Central memory CD8-positive, alpha-beta T cell (primary cell): ENCODE measurements around the gene EIF5A2.
A peak's percentile ranks its signal among the peaks of the same experiment; 100 is the strongest.
"Not testable (repeated sequence)": the region's sequence is repeated elsewhere in the genome, so short reads cannot be mapped to it uniquely, and the experiment has no call there.

ENCODE experiments used
- ATAC-seq: fragments of 150-1000 bp; cut with Tn5 transposase; replicated peaks from 2 replicates; pipeline ENCODE4 v1.10.0; 2022; ENCODE audit warnings: mild to moderate bottlenecking, moderate FRiP score, moderate number of reproducible peaks; ENCODE audit not compliant: poor library complexity, severe bottlenecking; ENCODE audit errors: extremely low read depth
- DNase-seq, 2 donors: peaks; one replicate each; pipeline ENCODE4 v3.0.0; 2021; ENCODE audit warnings: low spot score in 2 of 2
- H3K27ac Mint-ChIP-seq: one replicate; pipeline ENCODE4 v1.8.0; 2022; ENCODE audit warnings: low read depth, mild to moderate bottlenecking, moderate library complexity, mixed read lengths
- H3K27me3 Mint-ChIP-seq: one replicate; pipeline ENCODE4 v1.8.0; 2022; ENCODE audit warnings: mixed read lengths
- H3K36me3 Mint-ChIP-seq: one replicate; pipeline ENCODE4 v1.8.0; 2022; ENCODE audit warnings: mild to moderate bottlenecking, moderate library complexity, mixed read lengths; ENCODE audit not compliant: insufficient read depth
- H3K4me1 Mint-ChIP-seq: one replicate; pipeline ENCODE4 v1.8.0; 2022; ENCODE audit warnings: mixed read lengths
- H3K4me3 Mint-ChIP-seq: one replicate; pipeline ENCODE4 v1.8.0; 2022; ENCODE audit warnings: mild to moderate bottlenecking, moderate library complexity, mixed read lengths
- H3K9me3 Mint-ChIP-seq: one replicate; pipeline ENCODE4 v1.8.0; 2022; ENCODE audit warnings: mixed read lengths

EIF5A2 gene

DNA sequence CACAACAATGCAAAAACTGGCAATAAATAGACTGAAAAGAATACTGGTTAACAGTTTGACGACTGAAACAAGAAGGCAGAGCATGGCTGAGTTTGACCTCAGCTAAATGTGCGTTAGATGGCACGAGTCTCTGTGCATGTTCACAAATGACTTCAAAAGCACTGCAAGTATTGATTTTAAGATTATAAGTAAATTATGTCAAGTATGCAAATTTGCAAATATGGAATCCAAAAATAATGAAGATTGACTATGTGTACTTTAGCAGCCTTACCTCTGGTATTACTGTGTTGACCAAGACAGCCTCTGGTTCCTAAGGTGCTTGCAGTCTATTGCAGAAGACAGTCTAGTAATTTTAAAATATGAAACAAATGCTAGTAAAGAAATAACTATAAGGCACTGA is 2.6 kb upstream of the EIF5A2 start:
- DNase-seq = no peak
- no peak overlapping the region for H3K4me3 Mint-ChIP-seq
- no peak overlapping the region for H3K27ac Mint-ChIP-seq
- H3K36me3 Mint-ChIP-seq = peaks cover 9% of the 10 kb centered on the region
- H3K9me3 Mint-ChIP-seq = peaks cover 6% of the 10 kb centered on the region
- peaks cover 9% of the 10 kb centered on the region for H3K27me3 Mint-ChIP-seq
- peaks cover 8% of the 10 kb centered on the region for H3K4me1 Mint-ChIP-seq
- no peak for ATAC-seq

DNA sequence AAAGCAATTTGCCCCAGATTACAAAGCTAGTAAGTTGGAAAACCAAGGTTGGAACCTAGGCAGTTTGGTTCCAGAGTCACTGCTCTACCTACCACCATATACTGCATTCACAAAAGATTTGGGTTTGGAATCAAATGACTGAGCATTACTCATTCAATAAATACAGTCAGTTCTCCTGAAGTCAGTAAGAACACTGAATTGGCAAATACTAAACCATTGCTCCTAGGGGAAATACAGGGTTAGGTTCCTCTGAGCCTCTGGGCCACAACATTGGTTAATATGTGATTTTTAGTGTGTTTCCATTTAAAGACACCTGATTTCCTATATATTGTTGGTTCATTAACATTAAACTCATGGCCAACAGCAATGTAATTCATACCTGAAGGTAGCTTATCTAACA is 2.1 kb upstream of the EIF5A2 start:
- H3K27ac Mint-ChIP-seq = no peak overlapping the region
- DNase-seq = no peak

DNA sequence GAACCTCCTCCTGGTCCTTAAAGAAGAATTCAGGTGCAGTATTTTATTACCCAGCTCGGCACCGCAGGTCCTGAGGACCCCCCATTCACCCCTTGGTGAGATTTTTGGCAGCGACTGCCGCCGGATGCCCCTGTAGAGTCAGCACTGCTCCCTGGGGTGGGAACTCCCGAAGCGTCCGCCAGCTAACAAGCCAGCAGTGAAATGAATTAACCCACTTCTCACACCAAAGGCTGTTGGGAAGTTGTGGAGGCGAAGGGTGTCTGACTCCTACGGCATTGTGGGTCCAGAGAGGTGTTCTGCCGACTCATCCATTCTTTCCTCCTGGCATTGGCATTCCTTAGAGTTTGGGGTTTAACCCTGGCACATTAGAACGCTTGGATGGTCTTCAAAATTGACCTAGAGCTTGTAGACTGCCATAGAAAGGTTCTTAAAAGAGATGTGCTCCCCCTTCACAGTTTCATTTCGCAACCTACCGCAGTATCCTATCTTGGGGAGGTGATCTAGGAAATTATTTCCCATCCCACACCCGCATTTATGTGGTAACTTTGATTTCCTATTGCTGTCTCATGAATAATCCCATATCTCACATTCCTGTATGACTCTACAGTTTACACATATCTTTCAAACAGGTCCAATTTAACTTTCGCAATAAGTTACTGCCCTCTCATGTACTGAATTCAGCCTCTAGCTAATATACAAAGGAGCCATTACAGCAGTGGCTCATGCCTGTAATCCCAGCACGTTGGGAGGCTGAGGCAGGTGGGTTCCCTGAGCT is 879 bp upstream of the EIF5A2 start:
- peaks cover 6% of the 10 kb centered on the region for H3K9me3 Mint-ChIP-seq
- peaks cover 13% of the 10 kb centered on the region for H3K36me3 Mint-ChIP-seq
- no peaks in the 10 kb centered on the region for H3K27me3 Mint-ChIP-seq
- peaks cover 14% of the 10 kb centered on the region for H3K4me1 Mint-ChIP-seq
- ATAC-seq (no peak), DNase-seq (no peak)
- peak overlapping the region; percentile 36 for H3K4me3 Mint-ChIP-seq
- H3K27ac Mint-ChIP-seq = no peak overlapping the region

More for the DNA sequence above, 2.1 kb upstream of the EIF5A2 start:
- no peak for ATAC-seq
- Mint-ChIP-seq H3K9me3 (peaks cover 6% of the 10 kb centered on the region), H3K36me3 (peaks cover 12% of the 10 kb centered on the region), H3K4me3 (no peak overlapping the region), H3K4me1 (peaks cover 13% of the 10 kb centered on the region), H3K27me3 (peaks cover 9% of the 10 kb centered on the region)

DNA sequence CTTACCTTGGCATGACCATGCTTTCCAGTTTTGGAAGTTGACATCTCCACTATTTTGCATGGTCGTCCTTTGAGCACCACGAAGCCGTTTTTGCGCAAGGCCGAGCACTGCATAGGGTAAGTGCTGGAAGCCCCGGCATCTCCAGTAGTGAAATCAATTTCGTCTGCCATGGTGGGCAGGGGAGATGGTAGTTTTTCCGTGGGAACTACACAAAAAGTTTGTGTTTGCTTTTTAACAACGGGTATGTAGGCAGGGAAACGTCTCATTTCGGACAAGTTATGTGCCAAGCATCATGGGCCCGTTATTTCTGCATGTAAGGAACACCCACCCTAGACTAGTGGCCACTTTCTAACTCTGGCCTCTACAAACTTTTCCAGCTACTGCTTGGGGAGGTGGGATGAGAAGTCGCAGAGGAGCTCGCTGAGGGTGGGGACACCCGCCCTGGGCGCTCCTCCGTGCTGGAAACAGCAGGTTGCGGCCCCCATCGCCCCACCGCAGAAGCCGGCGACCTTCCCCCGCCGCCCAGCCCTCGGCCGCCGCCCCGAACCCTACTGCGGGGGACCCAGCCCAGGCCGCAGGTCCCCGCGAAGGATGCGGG is 701 bp downstream of the EIF5A2 start:
- ATAC-seq (no peak), DNase-seq (no peak)
- H3K36me3 Mint-ChIP-seq = peaks cover 13% of the 10 kb centered on the region

DNA sequence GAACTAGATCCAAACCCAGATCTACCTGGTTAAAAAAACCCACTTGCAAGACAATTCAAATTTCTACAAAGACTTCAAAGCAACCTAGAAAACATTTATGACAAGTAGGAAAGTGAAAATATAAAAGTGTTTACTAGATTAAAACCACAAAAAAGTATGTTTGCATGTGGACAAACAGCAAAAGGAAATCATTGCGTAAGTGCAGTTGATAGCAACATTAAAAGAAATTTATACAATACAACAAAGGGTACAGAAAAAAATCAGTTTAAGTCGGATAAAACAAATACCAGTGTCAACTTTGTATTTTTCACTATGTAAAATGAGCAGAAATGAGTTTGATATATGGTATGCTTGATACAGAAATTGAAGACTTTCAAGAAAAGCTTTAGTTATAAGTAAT is 2.6 kb downstream of the EIF5A2 start:
- H3K27me3 Mint-ChIP-seq = no peaks in the 10 kb centered on the region
- no peak overlapping the region for H3K4me3 Mint-ChIP-seq

More for the DNA sequence above, 701 bp downstream of the EIF5A2 start:
- H3K27ac Mint-ChIP-seq = peak overlapping the region; percentile 97
- H3K9me3 Mint-ChIP-seq = peaks cover 6% of the 10 kb centered on the region
- H3K27me3 Mint-ChIP-seq = no peaks in the 10 kb centered on the region
- peaks cover 14% of the 10 kb centered on the region for H3K4me1 Mint-ChIP-seq
- H3K4me3 Mint-ChIP-seq = peak overlapping the region; percentile 90

DNA sequence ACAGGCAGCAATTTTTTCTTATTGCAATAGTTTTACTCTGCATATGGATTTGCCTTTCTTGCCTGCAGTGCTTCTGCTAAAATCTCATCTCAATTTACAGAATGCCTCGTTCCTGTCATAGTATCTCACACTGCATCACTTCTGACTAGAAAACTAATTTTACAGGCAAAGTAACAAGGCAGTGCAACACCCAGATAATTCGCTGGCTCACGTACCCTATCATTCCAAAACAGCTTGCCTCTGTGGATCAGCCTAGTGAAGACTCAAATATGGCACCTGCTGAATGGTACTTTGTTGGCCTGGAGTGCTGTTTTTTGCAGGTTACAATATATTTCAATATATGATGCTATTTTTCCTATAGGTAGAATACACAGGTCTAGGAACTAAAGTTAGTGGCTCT is 5.3 kb downstream of the EIF5A2 start:
- no peak for DNase-seq
- Mint-ChIP-seq H3K27ac (no peak overlapping the region), H3K27me3 (no peaks in the 10 kb centered on the region), H3K4me1 (peaks cover 12% of the 10 kb centered on the region), H3K36me3 (peaks cover 8% of the 10 kb centered on the region), H3K4me3 (no peak overlapping the region), H3K9me3 (no peaks in the 10 kb centered on the region)
- ATAC-seq = no peak

More for the DNA sequence above, 2.6 kb downstream of the EIF5A2 start:
- no peak overlapping the region for H3K27ac Mint-ChIP-seq
- ATAC-seq (no peak), DNase-seq (no peak)
- H3K4me1 Mint-ChIP-seq = peaks cover 17% of the 10 kb centered on the region
- H3K9me3 Mint-ChIP-seq = peaks cover 6% of the 10 kb centered on the region
- peaks cover 14% of the 10 kb centered on the region for H3K36me3 Mint-ChIP-seq

DNA sequence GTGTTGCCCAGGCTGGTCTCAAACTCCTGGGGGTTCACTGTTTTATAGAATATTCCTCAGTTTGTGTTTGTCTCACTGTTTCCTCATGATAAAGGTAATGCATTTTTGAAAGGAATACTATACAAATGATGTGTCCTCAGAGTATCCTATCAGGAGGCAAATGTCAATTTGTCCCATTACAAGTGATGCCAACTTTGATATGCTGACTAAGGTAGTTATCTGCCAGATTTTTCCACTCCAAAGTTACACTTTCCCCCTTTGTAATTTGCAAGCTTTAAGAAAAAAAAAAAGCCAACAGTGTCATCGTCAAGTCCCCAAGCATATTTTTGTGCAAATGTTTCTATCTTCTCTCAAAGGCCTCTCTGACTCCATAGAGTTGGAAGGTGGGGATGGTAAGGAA is 9.0 kb downstream of the EIF5A2 start:
- peaks cover 3% of the 10 kb centered on the region for H3K36me3 Mint-ChIP-seq
- H3K27ac Mint-ChIP-seq = no peak overlapping the region
- H3K27me3 Mint-ChIP-seq = no peaks in the 10 kb centered on the region
- no peak for ATAC-seq
- H3K9me3 Mint-ChIP-seq = no peaks in the 10 kb centered on the region
- H3K4me3 Mint-ChIP-seq = no peak overlapping the region
- DNase-seq = no peak
- H3K4me1 Mint-ChIP-seq = peaks cover 5% of the 10 kb centered on the region

DNA sequence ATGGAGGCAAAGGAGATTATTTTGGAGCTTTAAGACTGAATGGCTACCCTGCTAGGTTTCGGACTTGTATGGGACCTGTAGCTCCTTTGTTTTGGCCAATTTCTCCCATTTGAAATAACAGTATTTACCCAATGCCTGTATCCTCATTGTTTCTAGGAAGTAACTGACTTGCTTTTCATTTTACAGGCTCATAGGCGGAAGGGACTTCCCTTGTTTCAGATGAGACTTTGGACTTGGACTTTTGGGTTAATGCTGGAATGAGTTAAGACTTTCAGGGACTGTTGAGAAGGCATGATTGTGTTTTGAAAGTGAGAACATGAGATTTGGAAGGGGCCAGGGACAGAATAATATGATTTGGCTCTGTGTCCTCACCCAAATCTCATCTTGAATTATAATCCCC is 10.5 kb downstream of the EIF5A2 start:
- Mint-ChIP-seq H3K4me1 (peaks cover 5% of the 10 kb centered on the region), H3K36me3 (peaks cover 7% of the 10 kb centered on the region), H3K27ac (no peak overlapping the region), H3K9me3 (no peaks in the 10 kb centered on the region), H3K27me3 (no peaks in the 10 kb centered on the region), H3K4me3 (no peak overlapping the region)
- DNase-seq (no peak), ATAC-seq (no peak)

DNA sequence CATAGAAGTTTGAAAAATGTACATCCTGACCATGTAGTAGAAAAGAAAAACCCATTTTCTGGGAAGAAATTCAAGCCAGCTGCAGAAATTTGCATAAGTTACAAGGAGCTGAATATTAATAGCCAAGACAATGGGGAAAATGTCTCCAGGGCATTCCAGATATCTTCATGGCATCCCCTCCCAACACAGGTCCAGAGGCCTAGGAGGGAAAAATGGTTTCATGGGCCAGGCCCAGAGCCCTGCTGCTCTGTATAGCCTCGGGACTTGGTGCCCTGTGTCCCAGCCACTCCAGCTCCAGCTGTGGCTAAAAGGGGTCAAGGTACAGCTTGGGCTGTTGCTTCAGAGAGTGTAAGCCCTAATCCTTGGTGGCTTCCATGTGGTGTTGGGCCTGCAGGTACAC is 11.2 kb downstream of the EIF5A2 start:
- not testable (repeated sequence) for H3K9me3 Mint-ChIP-seq, ATAC-seq, H3K27ac Mint-ChIP-seq, H3K36me3 Mint-ChIP-seq, H3K4me1 Mint-ChIP-seq, H3K27me3 Mint-ChIP-seq, H3K4me3 Mint-ChIP-seq, DNase-seq

DNA sequence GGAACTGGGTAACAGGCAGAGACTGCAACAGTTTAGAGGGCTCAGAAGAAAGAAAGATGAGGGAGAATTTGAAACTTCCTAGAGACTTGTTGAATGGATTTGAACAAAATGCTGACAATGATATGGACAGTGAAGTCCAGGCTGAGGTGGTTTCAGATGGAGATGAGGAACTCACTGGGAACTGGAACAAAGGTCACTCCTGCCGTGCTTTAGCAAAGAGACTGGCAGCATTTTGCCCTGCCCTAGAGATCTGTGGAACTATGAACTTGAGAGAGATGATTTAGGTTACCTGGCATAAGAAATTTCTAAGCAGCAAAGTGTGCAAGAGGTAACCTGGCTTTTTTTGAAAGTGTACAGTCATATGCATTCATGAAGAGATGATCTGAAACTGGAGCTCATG is 11.7 kb downstream of the EIF5A2 start:
- H3K9me3 Mint-ChIP-seq = no peaks in the 10 kb centered on the region
- peaks cover 7% of the 10 kb centered on the region for H3K36me3 Mint-ChIP-seq
- no peak for DNase-seq
- peaks cover 5% of the 10 kb centered on the region for H3K4me1 Mint-ChIP-seq
- no peak overlapping the region for H3K27ac Mint-ChIP-seq
- no peak overlapping the region for H3K4me3 Mint-ChIP-seq
- ATAC-seq = no peak
- no peaks in the 10 kb centered on the region for H3K27me3 Mint-ChIP-seq

DNA sequence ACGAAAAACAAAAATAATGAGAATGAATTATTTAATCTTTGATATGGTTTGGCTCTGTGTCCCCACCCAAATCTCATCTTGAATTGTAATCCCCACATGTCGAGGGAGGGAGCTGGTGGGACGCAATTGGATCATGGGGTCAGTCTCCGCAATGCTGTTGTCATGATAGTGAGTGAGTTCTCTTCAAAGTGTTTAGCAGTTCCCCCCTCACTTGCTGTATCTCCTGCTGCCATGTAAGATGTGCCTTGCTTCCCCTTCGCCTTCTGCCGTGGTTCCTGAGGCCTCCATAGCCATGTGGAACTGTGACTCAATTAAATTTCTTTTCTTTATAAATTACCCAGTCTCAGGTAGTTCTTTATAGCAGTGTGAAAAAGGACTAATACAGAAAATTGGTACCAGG is 12.1 kb downstream of the EIF5A2 start:
- not testable (repeated sequence) for H3K27ac Mint-ChIP-seq, ATAC-seq, H3K4me1 Mint-ChIP-seq, H3K4me3 Mint-ChIP-seq, H3K36me3 Mint-ChIP-seq, H3K9me3 Mint-ChIP-seq, H3K27me3 Mint-ChIP-seq, DNase-seq

DNA sequence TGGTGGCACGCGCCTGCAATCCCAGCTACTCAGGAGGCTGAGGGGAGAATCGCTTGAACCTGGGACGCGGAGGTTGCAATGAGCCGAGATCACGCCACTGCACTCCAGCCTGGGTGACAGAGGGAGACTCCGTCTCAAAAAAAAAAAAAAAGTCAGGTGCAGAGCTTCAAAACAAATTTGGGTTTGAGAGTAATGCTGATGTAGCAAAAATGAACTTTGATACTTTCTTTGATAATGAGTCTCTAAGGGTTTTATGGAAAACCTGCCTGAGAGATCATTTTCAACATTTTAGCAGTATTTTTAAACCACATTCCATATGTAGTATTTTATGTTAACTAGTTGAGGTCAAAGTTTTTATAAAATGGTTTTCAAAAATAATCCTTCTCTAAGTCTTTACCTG is 14.5 kb downstream of the EIF5A2 start:
- DNase-seq (no peak), ATAC-seq (no peak)
- Mint-ChIP-seq H3K36me3 (peaks cover 9% of the 10 kb centered on the region), H3K27ac (no peak overlapping the region), H3K4me3 (no peak overlapping the region), H3K4me1 (no peaks in the 10 kb centered on the region), H3K9me3 (no peaks in the 10 kb centered on the region), H3K27me3 (no peaks in the 10 kb centered on the region)

DNA sequence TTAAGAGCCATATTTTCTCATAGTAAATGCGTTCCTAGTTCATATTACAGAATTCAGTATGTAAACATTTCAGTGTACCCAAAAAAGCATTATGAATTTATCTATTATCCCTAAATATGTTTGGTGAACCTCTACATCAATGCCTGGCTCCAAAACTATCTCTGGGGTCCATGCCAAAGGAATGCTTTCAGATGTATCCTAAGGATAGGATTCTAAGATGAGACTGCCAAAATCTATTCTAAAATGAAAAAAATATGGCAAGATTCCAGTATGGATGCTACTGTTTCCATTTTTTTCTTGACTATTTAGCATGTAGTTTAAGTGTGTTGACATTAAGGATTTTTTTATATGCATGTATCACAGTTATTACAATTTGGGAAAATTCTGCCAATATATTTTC is 18.8 kb downstream of the EIF5A2 start:
- Mint-ChIP-seq H3K4me3 (no peak overlapping the region), H3K36me3 (peaks cover 9% of the 10 kb centered on the region), H3K27ac (no peak overlapping the region), H3K4me1 (no peaks in the 10 kb centered on the region), H3K27me3 (no peaks in the 10 kb centered on the region), H3K9me3 (no peaks in the 10 kb centered on the region)
- DNase-seq (no peak), ATAC-seq (no peak)
